ENCODE results near the gene FABP1. TPM values are rescaled to one million over a fixed set of nuclear protein-coding genes. Genes with fewer than 3 reads are reported as not detected.

FABP1 gene
- total and polyA plus RNA-seq, 9 donors, result 0.46 to 1.9 (median 0.90) TPM; not detected in 5

GRCh38 chr2:88113069-88113468 lies 14.8 kb downstream of the FABP1 start:
- no peak overlapping the region for H3K4me3 ChIP-seq
- H3K27ac ChIP-seq, result no peak overlapping the region
- H3K27me3 ChIP-seq, result no peaks in the 10 kb centered on the region
- no peak for TF ChIP-seq POLR2A (IDR thresholded peaks at IDR 0.05)
- no peak for TF ChIP-seq EP300 (IDR thresholded peaks at IDR 0.05)
- no peak for TF ChIP-seq CTCF (IDR thresholded peaks at IDR 0.05)
- 72 to 88% (median 81%) methylated on average over 2 of the region's 2 CpGs for WGBS, 3 donors
- no peak for DNase-seq
- intact Hi-C loops (cut with DNase I), result no loop called here
- no peaks in the 10 kb centered on the region for H3K9me3 ChIP-seq
- no peaks in the 10 kb centered on the region for H3K36me3 ChIP-seq
- no peaks in the 10 kb centered on the region for H3K4me1 ChIP-seq (ENCODE audit: insufficient read depth)

- no peaks in the 10 kb centered on the region for H3K36me3 ChIP-seq
- no peak overlapping the region for H3K27ac ChIP-seq
- DNase-seq, result no peak
- H3K27me3 ChIP-seq, result no peaks in the 10 kb centered on the region
- no peaks in the 10 kb centered on the region for H3K4me1 ChIP-seq (ENCODE audit: insufficient read depth)
- no peak for TF ChIP-seq EP300 (IDR thresholded peaks at IDR 0.05)
- no peak for TF ChIP-seq CTCF (IDR thresholded peaks at IDR 0.05)
- no peak for TF ChIP-seq POLR2A (IDR thresholded peaks at IDR 0.05)
- intact Hi-C loops (cut with DNase I), result no loop called here
- H3K9me3 ChIP-seq, result no peaks in the 10 kb centered on the region
- WGBS, 3 donors, result 58 to 71% (median 71%) methylated on average over 2 of the region's 2 CpGs
- no peak overlapping the region for H3K4me3 ChIP-seq
Observed at GRCh38 chr2:88110830-88111229, 17.0 kb downstream of the FABP1 start.

GRCh38 chr2:88108796-88109195 lies 19.1 kb downstream of the FABP1 start:
- intact Hi-C loops (cut with DNase I), result no loop called here
- Histone ChIP-seq H3K4me3 (no peak overlapping the region), H3K36me3 (no peaks in the 10 kb centered on the region), H3K9me3 (no peaks in the 10 kb centered on the region), H3K27ac (no peak overlapping the region), H3K4me1 (ENCODE audit: insufficient read depth) (no peaks in the 10 kb centered on the region), H3K27me3 (no peaks in the 10 kb centered on the region)
- TF ChIP-seq CTCF (IDR thresholded peaks at IDR 0.05) (no peak), POLR2A (IDR thresholded peaks at IDR 0.05) (no peak), EP300 (IDR thresholded peaks at IDR 0.05) (no peak)
- no peak for DNase-seq
- 60 to 67% (median 62%) methylated on average over 4 of the region's 4 CpGs for WGBS, 3 donors

- H3K9me3 ChIP-seq, result no peaks in the 10 kb centered on the region
- no peaks in the 10 kb centered on the region for H3K36me3 ChIP-seq
- H3K27ac ChIP-seq, result no peak overlapping the region
- no peaks in the 10 kb centered on the region for H3K4me1 ChIP-seq (ENCODE audit: insufficient read depth)
- 60 to 67% (median 66%) methylated on average over 3 of the region's 3 CpGs for WGBS, 3 donors
- no peak for DNase-seq
- intact Hi-C loops (cut with DNase I), result no loop called here
- no peaks in the 10 kb centered on the region for H3K27me3 ChIP-seq
- no peak for TF ChIP-seq CTCF (IDR thresholded peaks at IDR 0.05)
- TF ChIP-seq POLR2A (IDR thresholded peaks at IDR 0.05), result no peak
- TF ChIP-seq EP300 (IDR thresholded peaks at IDR 0.05), result no peak
- H3K4me3 ChIP-seq, result no peak overlapping the region
Observed at GRCh38 chr2:88100489-88100858, 27.4 kb downstream of the FABP1 start.
